NCI-H1105 (cell line): ENCODE results near the gene IKBKG.
"Not testable (repeated sequence)": the region's sequence is repeated elsewhere in the genome, so short reads cannot be mapped to it uniquely, and the experiment has no call there.

Experiments used
- DNase-seq: peaks from one replicate; lab custom pipeline; 2025; lab: John Stamatoyannopoulos, UW

Gene IKBKG

GRCh38 chrX:154526901-154527675, 20.3 kb upstream of the IKBKG start:
- DNase-seq = peak; percentile 87

- no peak for DNase-seq
Observed at GRCh38 chrX:154529206-154529612, 18.2 kb upstream of the IKBKG start.

- peak; percentile 23 for DNase-seq
Observed at GRCh38 chrX:154530286-154530685, 17.1 kb upstream of the IKBKG start.

- DNase-seq = no peak
Observed at GRCh38 chrX:154531626-154532025, 15.8 kb upstream of the IKBKG start.

GRCh38 chrX:154532690-154533089, 14.7 kb upstream of the IKBKG start:
- DNase-seq = no peak

- peak; percentile 81 for DNase-seq
Observed at GRCh38 chrX:154534526-154535322, 12.7 kb upstream of the IKBKG start.

GRCh38 chrX:154535892-154536291, 11.5 kb upstream of the IKBKG start:
- DNase-seq = no peak

GRCh38 chrX:154539077-154539476, 8.3 kb upstream of the IKBKG start:
- no peak for DNase-seq

GRCh38 chrX:154540365-154540764, 7.1 kb upstream of the IKBKG start:
- not testable (repeated sequence) for DNase-seq

- DNase-seq = no peak
Observed at GRCh38 chrX:154540897-154541535, 6.4 kb upstream of the IKBKG start.

GRCh38 chrX:154541589-154541895, 5.9 kb upstream of the IKBKG start:
- no peak for DNase-seq

- DNase-seq = no peak
Observed at GRCh38 chrX:154541896-154542722, 5.3 kb upstream of the IKBKG start.

- no peak for DNase-seq
Observed at GRCh38 chrX:154542723-154543424, 4.5 kb upstream of the IKBKG start.

- DNase-seq = no peak
Observed at GRCh38 chrX:154545673-154546274, 1.6 kb upstream of the IKBKG start.

GRCh38 chrX:154546354-154547244, 821 bp upstream of the IKBKG start, which contains the start of gene G6PD:
Gene G6PD (minus strand): TSS chrX:154546846. CDS start chrX:154546155, 691 bp downstream.
- DNase-seq = peak; percentile 80

GRCh38 chrX:154548028-154548316, 552 bp downstream of the IKBKG start:
- no peak for DNase-seq

GRCh38 chrX:154549766-154550165, 2.3 kb downstream of the IKBKG start:
- DNase-seq = no peak

GRCh38 chrX:154552112-154552806, 4.8 kb downstream of the IKBKG start:
- not testable (repeated sequence) for DNase-seq

- not testable (repeated sequence) for DNase-seq
Observed at GRCh38 chrX:154558060-154558690, 10.8 kb downstream of the IKBKG start.
